ENCODE measurements around the gene C19orf53.

C19orf53 gene

DNA sequence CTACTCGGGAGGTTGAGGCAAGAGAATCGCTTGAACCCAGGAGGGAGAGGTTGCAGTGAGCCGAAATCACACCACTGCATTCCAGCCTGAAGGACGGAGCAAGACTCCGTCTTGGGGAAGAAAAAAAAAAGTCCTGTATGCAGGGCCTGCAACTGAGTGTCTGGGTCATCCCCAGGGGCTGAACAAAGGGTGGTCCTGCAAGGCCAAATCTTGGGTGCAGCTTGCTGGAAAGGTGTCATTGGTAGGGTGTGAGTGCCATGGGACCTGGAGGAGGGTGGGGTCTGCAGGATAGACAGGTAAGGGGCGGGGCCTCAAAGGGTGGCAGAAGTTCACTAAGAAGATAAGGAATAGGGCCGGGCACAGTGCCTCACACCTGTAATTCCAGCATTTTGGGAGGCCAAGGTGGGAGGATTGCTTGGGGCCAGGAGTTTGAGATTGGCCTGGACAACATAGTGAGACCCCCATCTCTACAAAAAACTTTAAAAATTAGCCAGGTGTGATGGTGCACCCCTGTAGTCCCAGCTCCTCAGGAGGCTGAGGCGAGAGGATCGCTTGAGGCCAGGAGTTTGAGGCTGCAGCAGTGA lies 52.5 kb downstream of the C19orf53 start:
- no peak for DNase-seq (ENCODE audit: low spot score)

- no peak for DNase-seq (ENCODE audit: low spot score)
These were observed 53.4 kb downstream of the C19orf53 start for GRCh38 chr19:13827656-13828055.

All from putamen (tissue), 1 donor.